Mesodermal cell (in vitro differentiated cells): Measurements from ENCODE around the gene RBM18.

Source experiments
- H3K27ac ChIP-seq: 2 replicates; pipeline ENCODE4 v1.7.0; 2013; ENCODE audit warnings: mild to moderate bottlenecking, low read depth, low read length, moderate library complexity; ENCODE audit not compliant: severe bottlenecking
- H3K36me3 ChIP-seq: 2 replicates; pipeline ENCODE4 v1.7.1; 2013; ENCODE audit warnings: mild to moderate bottlenecking, low read length, moderate library complexity; ENCODE audit not compliant: control insufficient read depth, insufficient read depth
- H3K4me1 ChIP-seq: one replicate; pipeline ENCODE4 v1.7.1; 2013; ENCODE audit warnings: mild to moderate bottlenecking, low read length; ENCODE audit not compliant: insufficient read depth, control insufficient read depth, poor library complexity, severe bottlenecking
- H3K4me3 ChIP-seq: 2 replicates; pipeline ENCODE4 v1.7.0; 2013; ENCODE audit warnings: low read length, control low read depth, mild to moderate bottlenecking; ENCODE audit not compliant: insufficient read depth, poor library complexity, severe bottlenecking; ENCODE audit errors: extremely low read depth
- H3K9me3 ChIP-seq: 2 replicates; pipeline ENCODE4 v1.7.1; 2013; ENCODE audit warnings: mild to moderate bottlenecking, low read length, moderate library complexity; ENCODE audit not compliant: control insufficient read depth
- WGBS, 2 experiments: methylation state at CpG; one replicate each; pipeline ENCODE4 v1.1.5; 2013; ENCODE audit warnings: missing lambda C conversion rate in 2 of 2; ENCODE audit not compliant: insufficient coverage in 2 of 2; 5-methylcytosine and 5-hydroxymethylcytosine counted together

Gene RBM18

GRCh38 chr9:122258886-122259415 lies 5.7 kb downstream of the RBM18 start:
- 100% methylated on average over 1 of the region's 2 CpGs for WGBS, 2 experiments
- Histone ChIP-seq H3K27ac (no peak overlapping the region), H3K9me3 (no peaks in the 10 kb centered on the region), H3K4me3 (no peak overlapping the region), H3K4me1 (peaks cover 4% of the 10 kb centered on the region), H3K36me3 (peaks cover 54% of the 10 kb centered on the region)

- 86 to 100% methylated on average over 2 of the region's 5 CpGs for WGBS, 2 experiments
- Histone ChIP-seq H3K9me3 (no peaks in the 10 kb centered on the region), H3K4me1 (peaks cover 8% of the 10 kb centered on the region), H3K27ac (no peak overlapping the region), H3K36me3 (peaks cover 57% of the 10 kb centered on the region), H3K4me3 (no peak overlapping the region)
These were observed 8.4 kb downstream of the RBM18 start for GRCh38 chr9:122256206-122256605.

DNA sequence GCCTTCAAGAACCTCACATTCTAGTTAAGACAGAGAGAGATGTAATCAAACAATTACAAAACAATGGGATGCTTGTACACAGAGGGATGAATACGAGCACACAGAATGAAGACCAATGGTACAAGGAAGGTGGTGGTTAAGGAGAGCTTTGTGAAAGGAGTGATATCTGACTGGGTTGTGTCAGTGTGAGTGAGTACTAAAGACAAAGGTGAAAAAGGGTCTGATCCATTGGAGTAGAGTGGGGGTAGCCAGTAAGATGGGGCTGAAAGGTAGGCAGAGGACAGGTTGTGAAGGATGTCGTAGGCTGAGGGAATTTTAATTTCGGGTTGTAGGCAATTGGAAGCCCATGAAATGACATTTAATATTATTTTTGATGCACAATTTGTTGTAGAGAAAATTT lies 9.9 kb downstream of the RBM18 start:
- H3K4me3 ChIP-seq: no peak overlapping the region
- H3K36me3 ChIP-seq: peaks cover 56% of the 10 kb centered on the region
- H3K27ac ChIP-seq: peak overlapping the region; percentile 80
- 92 to 100% methylated on average over 1 to 2 of the region's 3 CpGs for WGBS, 2 experiments
- peaks cover 8% of the 10 kb centered on the region for H3K4me1 ChIP-seq
- H3K9me3 ChIP-seq: no peaks in the 10 kb centered on the region

DNA sequence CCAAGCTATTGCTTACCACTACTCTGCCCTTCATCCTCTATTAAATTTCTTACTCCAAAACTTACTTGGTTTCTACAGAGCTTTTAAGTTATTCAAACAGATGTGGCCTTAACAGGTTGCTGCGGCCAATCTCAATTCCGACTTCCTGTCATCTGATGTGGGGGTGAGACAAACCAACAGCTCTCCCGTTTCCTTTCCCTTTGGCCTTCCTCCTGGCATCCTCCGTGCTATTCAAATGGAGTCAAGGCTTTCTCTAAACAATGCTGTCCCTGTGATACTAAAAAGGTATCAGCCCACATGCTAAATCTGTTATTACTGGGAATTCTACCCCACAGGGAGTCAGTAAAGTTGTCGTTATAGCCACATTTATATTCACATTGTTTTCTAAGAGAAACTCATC lies 11.8 kb downstream of the RBM18 start:
- Histone ChIP-seq H3K4me1 (peaks cover 8% of the 10 kb centered on the region), H3K4me3 (no peak overlapping the region), H3K36me3 (peaks cover 55% of the 10 kb centered on the region), H3K27ac (no peak overlapping the region), H3K9me3 (no peaks in the 10 kb centered on the region)
- WGBS, 2 experiments: 49 to 100% methylated on average over 1 to 4 of the region's 5 CpGs

- 71 to 100% methylated on average over 1 of the region's 2 CpGs for WGBS, 2 experiments
- Histone ChIP-seq H3K27ac (no peak overlapping the region), H3K4me3 (no peak overlapping the region), H3K4me1 (peaks cover 8% of the 10 kb centered on the region), H3K9me3 (no peaks in the 10 kb centered on the region), H3K36me3 (peaks cover 62% of the 10 kb centered on the region)
These were observed 13.3 kb downstream of the RBM18 start for GRCh38 chr9:122251351-122251750.

GRCh38 chr9:122248448-122248865 lies 16.2 kb downstream of the RBM18 start:
- H3K9me3 ChIP-seq: no peaks in the 10 kb centered on the region
- H3K4me1 ChIP-seq: peaks cover 8% of the 10 kb centered on the region
- 97% methylated on average over 3 of the region's 5 CpGs for WGBS, 2 experiments
- no peak overlapping the region for H3K27ac ChIP-seq
- peaks cover 89% of the 10 kb centered on the region for H3K36me3 ChIP-seq
- no peak overlapping the region for H3K4me3 ChIP-seq

DNA sequence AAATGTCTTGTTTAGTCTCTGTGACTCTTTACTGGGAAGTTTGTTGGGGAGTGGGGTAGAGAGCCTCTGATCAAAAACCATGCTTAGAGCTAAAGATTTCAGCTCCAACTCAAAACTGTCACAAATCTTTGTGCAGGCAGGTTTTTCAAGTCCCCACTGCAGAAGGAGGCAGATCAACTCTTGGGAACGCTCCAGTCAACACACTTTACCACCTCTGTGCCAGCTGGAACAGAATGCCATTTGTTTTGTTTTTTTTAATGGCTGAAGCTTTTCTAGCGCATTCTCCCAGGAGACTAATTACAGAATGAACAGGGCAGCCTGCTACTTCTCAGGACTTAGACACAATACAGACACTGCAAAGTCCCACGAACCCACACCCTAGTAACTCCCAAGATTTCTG lies 18.0 kb downstream of the RBM18 start:
- H3K4me1 ChIP-seq: no peaks in the 10 kb centered on the region
- WGBS, 2 experiments: 93 to 100% methylated on average over 2 to 3 of the region's 3 CpGs
- no peak overlapping the region for H3K4me3 ChIP-seq
- H3K36me3 ChIP-seq: peaks cover 91% of the 10 kb centered on the region
- no peaks in the 10 kb centered on the region for H3K9me3 ChIP-seq
- no peak overlapping the region for H3K27ac ChIP-seq

GRCh38 chr9:122244349-122244748 lies 20.3 kb downstream of the RBM18 start:
- WGBS, 2 experiments: 83% methylated on average over 1 of the region's 3 CpGs; no CpG with 5 or more reads in 1 of the 2 experiments

GRCh38 chr9:122239722-122240121 lies 24.9 kb downstream of the RBM18 start:
- Histone ChIP-seq H3K36me3 (peaks cover 54% of the 10 kb centered on the region), H3K27ac (no peak overlapping the region), H3K9me3 (no peaks in the 10 kb centered on the region), H3K4me1 (no peaks in the 10 kb centered on the region), H3K4me3 (no peak overlapping the region)
- 95% methylated on average over 2 of the region's 5 CpGs; no CpG with 5 or more reads in 1 of the 2 experiments for WGBS, 2 experiments

More at GRCh38 chr9:122244349-122244748, 20.3 kb downstream of the RBM18 start:
- no peak overlapping the region for H3K27ac ChIP-seq
- H3K9me3 ChIP-seq: no peaks in the 10 kb centered on the region
- peaks cover 90% of the 10 kb centered on the region for H3K36me3 ChIP-seq
- no peak overlapping the region for H3K4me3 ChIP-seq
- H3K4me1 ChIP-seq: no peaks in the 10 kb centered on the region

GRCh38 chr9:122236681-122237080 lies 28.0 kb downstream of the RBM18 start:
- H3K27ac ChIP-seq: no peak overlapping the region
- H3K9me3 ChIP-seq: no peaks in the 10 kb centered on the region
- H3K4me3 ChIP-seq: no peak overlapping the region
- 90 to 92% methylated on average over 8 to 9 of the region's 10 CpGs for WGBS, 2 experiments
- H3K4me1 ChIP-seq: peaks cover 3% of the 10 kb centered on the region
- peaks cover 24% of the 10 kb centered on the region for H3K36me3 ChIP-seq

GRCh38 chr9:122234022-122234748 lies 30.5 kb downstream of the RBM18 start:
- 90 to 92% methylated on average over 5 to 7 of the region's 7 CpGs for WGBS, 2 experiments

More at GRCh38 chr9:122234022-122234748, 30.5 kb downstream of the RBM18 start:
- Histone ChIP-seq H3K4me3 (no peak overlapping the region), H3K9me3 (no peaks in the 10 kb centered on the region), H3K36me3 (peaks cover 2% of the 10 kb centered on the region), H3K4me1 (peaks cover 3% of the 10 kb centered on the region), H3K27ac (no peak overlapping the region)
